Large intestine (tissue), 3 donors: ENCODE measurements around the gene SYCP2L. TPM values are rescaled to one million over a fixed set of nuclear protein-coding genes. Genes with fewer than 3 reads are reported as not detected.
"Not testable (repeated sequence)": the region's sequence is repeated elsewhere in the genome, so short reads cannot be mapped to it uniquely, and the experiment has no call there.

Source experiments
- DNase-seq, 2 donors: peaks; one replicate each; pipeline versions ENCODE4 v3.0.0 to v3.0.0-alpha.2; 2013
- H3K27ac ChIP-seq: one replicate; pipeline ENCODE4 v1.5.1; 2013; ENCODE audit warnings: low read length
- H3K27me3 ChIP-seq: 2 replicates; pipeline ENCODE4 v1.6.1; 2013; ENCODE audit warnings: low read length; ENCODE audit not compliant: control insufficient read depth, insufficient read depth
- H3K36me3 ChIP-seq: 2 replicates; pipeline ENCODE4 v1.6.1; 2013; ENCODE audit warnings: low read length; ENCODE audit not compliant: control insufficient read depth, insufficient read depth
- H3K4me1 ChIP-seq: one replicate; pipeline ENCODE4 v1.6.1; 2013; ENCODE audit warnings: low read length; ENCODE audit not compliant: control insufficient read depth, insufficient read depth
- H3K4me3 ChIP-seq: one replicate; pipeline ENCODE4 v1.5.1; 2013; ENCODE audit warnings: low read length
- H3K9me3 ChIP-seq: one replicate; pipeline ENCODE4 v1.6.1; 2013; ENCODE audit warnings: mild to moderate bottlenecking, low read depth, low read length, moderate library complexity; ENCODE audit not compliant: control insufficient read depth
- WGBS: methylation state at CpG from one replicate; pipeline ENCODE4 v1.1.5; 2013; ENCODE audit warnings: low lambda C conversion rate; ENCODE audit not compliant: insufficient coverage; 5-methylcytosine and 5-hydroxymethylcytosine counted together
- polyA plus RNA-seq: library from polyadenylated mRNA; unstranded; fragments of 120-200 nt; gene quantifications from one replicate; pipeline ENCODE4 v1.2.1, GENCODE V29; 2013

The SYCP2L gene
- polyA plus RNA-seq, 1 donor, result 1.4 TPM

DNA sequence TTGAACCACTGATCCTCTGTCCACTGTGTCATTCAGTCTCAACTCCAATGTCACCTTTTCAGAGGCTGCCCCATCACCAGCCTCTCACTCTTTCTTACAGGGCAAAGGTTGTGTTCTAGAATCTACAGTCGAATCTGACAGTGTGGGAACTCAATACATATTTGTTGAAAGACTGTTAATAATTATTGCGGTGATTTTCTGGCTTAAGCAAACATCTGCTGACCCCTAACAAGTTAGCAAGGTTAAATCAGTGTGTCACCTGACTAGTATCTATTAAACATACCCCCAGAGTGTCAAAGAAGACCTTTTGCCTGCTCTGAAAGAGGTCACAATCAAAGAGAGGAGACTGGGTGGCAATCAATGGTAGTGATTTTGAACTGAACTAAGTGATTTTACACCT is 115.3 kb downstream of the SYCP2L start:
- peak in 1 of 2 donors; percentile 8 for DNase-seq
- Histone ChIP-seq H3K27me3 (no peaks in the 10 kb centered on the region), H3K9me3 (no peaks in the 10 kb centered on the region), H3K4me1 (no peaks in the 10 kb centered on the region), H3K4me3 (no peak overlapping the region), H3K36me3 (no peaks in the 10 kb centered on the region), H3K27ac (no peak overlapping the region)
- no CpG with 5 or more reads among the region's 2 CpGs for WGBS

DNA sequence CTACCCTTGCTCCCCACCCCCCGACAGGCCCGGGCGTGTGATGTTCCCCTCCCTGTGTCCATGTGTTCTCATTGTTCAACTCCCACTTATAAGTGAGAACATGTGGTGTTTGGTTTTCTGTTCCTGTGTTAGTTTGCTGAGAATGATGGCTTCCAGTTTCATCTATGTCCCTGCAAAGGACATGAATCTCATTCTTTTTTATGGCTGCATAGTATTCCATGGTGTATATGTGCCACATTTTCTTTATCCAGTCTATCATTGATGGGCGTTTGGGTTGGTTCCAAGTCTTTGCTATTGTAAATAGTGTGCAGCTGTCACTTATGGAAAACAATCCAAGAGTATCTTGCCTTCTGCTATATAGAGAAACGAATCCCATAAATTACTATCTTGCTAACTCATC is 116.4 kb downstream of the SYCP2L start:
- not testable (repeated sequence) for H3K27ac ChIP-seq, H3K36me3 ChIP-seq, H3K9me3 ChIP-seq, H3K27me3 ChIP-seq, H3K4me1 ChIP-seq, DNase-seq, H3K4me3 ChIP-seq
- no CpG with 5 or more reads among the region's 5 CpGs for WGBS

DNA sequence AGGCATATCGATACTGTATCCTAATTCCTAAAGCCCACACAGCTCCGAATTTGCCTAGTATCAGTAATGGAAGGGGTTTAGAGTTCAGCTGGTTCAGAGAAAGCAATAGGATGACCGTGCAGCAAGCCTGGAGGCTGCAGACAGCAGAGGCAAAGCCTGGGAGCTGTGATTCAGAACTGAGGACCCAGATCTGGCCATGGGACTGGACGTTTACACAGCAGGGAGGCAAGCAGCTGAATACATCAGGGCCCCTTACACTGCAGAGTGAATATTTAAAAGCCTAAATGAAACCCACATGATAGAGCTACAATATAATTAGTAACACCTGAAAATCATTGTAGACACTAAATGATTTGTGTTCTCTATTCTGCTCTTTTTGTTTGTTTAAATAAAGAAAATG is 119.2 kb downstream of the SYCP2L start:
- Histone ChIP-seq H3K4me1 (no peaks in the 10 kb centered on the region), H3K4me3 (no peak overlapping the region), H3K9me3 (no peaks in the 10 kb centered on the region), H3K27ac (no peak overlapping the region), H3K27me3 (no peaks in the 10 kb centered on the region), H3K36me3 (no peaks in the 10 kb centered on the region)
- DNase-seq, result no peak
- no CpG with 5 or more reads among the region's 4 CpGs for WGBS

DNA sequence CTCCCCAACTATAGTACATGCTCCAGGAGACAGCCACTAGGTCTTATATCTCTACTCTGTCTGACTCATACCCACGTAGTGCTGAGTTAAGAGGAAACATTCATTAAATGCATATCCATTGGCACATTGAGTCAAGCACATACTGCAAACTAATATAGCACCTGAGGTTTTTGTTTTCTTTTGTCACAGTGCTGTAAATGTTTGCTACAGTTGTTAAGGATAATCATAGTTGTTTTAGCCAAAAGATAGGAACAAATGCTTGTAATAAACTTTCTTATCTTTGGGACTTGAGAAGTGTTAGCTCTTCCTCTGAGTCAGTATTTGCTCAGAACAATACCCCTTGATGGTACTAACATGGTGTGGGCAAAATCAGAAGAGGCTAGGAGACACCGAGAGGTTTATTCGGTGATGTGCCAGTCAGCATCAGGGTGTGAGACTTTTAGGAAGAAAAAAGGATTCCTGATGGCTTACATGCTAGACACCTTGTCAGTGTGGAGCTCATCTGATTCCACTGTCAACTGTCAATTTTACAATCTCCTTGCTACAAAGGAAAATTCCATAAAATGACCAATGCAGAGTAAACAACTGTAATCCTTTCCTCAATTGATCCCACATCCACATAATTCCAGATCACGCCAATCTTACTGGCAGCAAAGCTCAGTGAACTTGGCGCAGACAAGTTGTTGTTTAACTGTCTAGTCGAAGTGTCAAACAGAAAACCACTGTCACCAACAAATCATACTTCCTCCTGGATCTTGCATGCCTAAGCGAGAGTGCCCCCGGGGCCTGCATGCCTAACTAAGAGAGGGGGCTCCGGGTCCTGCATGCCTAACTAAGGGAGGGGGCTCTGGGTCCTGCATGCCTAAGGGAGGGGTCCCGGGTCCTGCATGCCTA is 121.1 kb downstream of the SYCP2L start:
- DNase-seq, result peak in 1 of 2 donors; percentile 17
- H3K4me3 ChIP-seq, result no peak overlapping the region
- H3K4me1 ChIP-seq, result no peaks in the 10 kb centered on the region
- no peaks in the 10 kb centered on the region for H3K36me3 ChIP-seq
- H3K27ac ChIP-seq, result no peak overlapping the region
- WGBS, result no CpG with 5 or more reads among the region's 10 CpGs
- peaks cover 3% of the 10 kb centered on the region for H3K27me3 ChIP-seq
- H3K9me3 ChIP-seq, result no peaks in the 10 kb centered on the region

DNA sequence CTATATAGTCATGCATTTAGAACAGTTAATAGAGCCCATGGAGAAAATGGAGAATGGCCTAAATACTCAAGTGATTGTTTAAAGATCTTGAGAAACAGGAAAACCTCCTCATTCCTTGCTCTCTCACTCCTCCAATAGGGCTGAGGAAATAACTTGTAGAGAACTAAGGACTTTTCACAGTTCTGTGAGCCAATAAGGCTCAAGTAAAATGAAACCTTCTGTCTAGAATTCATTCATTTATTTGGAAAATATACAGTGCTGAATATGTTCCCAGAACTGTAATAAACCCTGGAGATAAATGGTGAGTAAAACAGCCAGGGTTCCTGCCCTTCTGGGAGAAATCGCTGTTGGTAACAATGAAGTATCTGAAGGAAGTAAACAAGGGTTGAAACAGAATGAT is 122.0 kb downstream of the SYCP2L start:
- DNase-seq, result no peak
- no peaks in the 10 kb centered on the region for H3K9me3 ChIP-seq
- no peaks in the 10 kb centered on the region for H3K36me3 ChIP-seq
- no peak overlapping the region for H3K4me3 ChIP-seq
- no peak overlapping the region for H3K27ac ChIP-seq
- WGBS, result 33% methylated on average over 1 of the region's 1 CpG
- H3K27me3 ChIP-seq, result peaks cover 3% of the 10 kb centered on the region
- no peaks in the 10 kb centered on the region for H3K4me1 ChIP-seq

DNA sequence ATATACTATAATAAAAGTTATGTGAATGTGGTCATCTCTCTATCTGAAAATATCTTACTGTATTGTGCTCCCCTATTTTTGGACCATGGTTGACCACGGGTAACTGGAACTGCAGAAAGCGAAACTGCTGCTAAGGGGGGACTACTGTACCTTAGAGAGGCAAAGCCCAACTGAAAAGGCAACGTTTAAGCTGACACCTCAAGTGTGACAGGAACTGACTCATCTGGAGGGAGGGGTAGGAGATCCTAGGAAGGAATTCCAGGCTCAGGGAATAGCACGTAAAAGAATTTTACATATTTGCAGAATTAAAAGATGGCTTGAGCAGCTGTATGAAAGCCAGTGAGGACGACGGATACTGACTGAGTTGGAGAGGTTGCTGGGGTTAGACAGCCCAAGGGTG is 122.5 kb downstream of the SYCP2L start:
- H3K36me3 ChIP-seq, result no peaks in the 10 kb centered on the region
- WGBS, result no CpG with 5 or more reads among the region's 6 CpGs
- peaks cover 3% of the 10 kb centered on the region for H3K27me3 ChIP-seq
- H3K27ac ChIP-seq, result no peak overlapping the region
- no peaks in the 10 kb centered on the region for H3K9me3 ChIP-seq
- H3K4me3 ChIP-seq, result no peak overlapping the region
- H3K4me1 ChIP-seq, result no peaks in the 10 kb centered on the region
- no peak for DNase-seq

DNA sequence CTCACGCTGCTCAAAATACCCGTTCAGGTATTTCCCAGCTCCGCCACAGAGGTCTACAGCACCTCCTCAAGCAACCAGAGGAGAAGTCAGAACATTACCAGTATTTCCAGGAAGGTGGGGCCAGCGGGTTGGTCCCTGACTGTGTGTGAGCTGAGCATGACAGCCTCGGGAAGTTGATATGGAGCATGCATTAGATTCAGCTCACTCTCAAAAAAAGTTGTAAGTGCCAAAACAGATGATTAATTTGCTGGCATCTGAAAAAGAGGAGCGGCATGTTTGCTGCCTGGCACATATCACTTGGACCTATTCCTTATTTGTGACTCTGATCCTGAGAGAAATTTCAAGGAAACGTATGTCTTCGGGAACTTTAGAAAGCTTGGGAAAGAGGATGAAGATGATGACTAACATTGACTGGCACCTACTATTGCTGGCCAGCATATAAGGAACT is 125.0 kb downstream of the SYCP2L start:
- DNase-seq, result peak; percentile 12 to 18
- Histone ChIP-seq H3K27me3 (peaks cover 3% of the 10 kb centered on the region), H3K9me3 (no peaks in the 10 kb centered on the region), H3K4me3 (no peak overlapping the region), H3K36me3 (no peaks in the 10 kb centered on the region), H3K27ac (no peak overlapping the region), H3K4me1 (no peaks in the 10 kb centered on the region)
- no CpG with 5 or more reads among the region's 8 CpGs for WGBS

DNA sequence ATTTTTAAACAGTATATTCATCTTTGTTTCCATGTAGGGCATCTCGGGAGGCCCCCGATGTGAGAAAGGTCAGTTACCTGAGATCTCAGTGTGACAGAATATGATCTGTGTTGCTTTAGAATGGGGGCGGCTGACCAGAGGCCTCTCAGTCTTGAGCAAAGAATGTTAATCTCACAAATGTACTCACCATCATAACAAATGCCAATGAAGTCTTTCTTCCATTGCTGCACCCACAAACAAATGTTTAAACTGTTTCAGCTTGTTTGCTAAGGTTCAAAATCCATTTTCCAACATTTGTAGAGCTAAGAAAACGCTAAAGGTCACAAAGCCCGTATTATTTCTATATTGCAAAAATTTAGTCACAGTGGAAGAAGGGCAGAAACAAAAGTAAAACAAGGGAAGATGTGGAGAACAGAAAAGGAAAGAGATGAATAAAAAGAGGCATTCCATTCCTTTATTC is 125.5 kb downstream of the SYCP2L start:
- no peaks in the 10 kb centered on the region for H3K36me3 ChIP-seq
- peaks cover 3% of the 10 kb centered on the region for H3K27me3 ChIP-seq
- no peak overlapping the region for H3K4me3 ChIP-seq
- no peak overlapping the region for H3K27ac ChIP-seq
- no peak for DNase-seq
- no peaks in the 10 kb centered on the region for H3K9me3 ChIP-seq
- 13% methylated on average over 2 of the region's 5 CpGs for WGBS
- no peaks in the 10 kb centered on the region for H3K4me1 ChIP-seq

DNA sequence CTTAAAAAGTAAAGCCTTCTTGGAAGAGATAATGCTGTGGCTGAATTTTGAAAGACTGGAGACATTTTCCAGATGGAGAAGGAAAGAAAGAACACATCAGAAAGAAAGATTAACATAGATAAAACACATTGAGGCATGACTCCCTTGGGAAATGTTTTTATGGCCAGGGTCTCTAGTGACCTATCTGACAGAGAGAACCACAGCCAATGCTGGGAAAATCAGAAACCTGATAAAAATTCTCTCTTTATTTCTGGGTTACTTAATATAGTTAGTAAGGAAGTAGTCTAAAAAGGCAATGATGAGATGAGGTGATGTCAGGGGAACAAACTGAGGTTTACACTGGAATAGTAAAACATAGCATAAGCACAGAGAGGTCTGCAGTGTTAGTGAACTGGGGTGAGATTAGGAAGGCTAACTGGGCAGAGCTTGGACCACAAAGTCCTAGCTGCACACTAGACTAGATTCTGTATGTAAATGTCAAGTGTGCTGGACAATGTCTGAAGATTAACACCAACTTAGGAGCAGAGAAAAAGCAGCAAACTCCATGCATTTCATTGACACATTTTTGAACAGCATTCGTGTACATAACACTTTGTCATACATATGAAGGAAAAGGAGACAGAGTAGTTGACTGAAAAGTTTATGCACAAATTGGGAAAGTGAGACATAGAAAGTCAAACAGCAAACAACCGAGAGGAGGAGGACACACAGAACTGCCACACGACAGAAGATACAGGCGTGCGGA is 126.3 kb downstream of the SYCP2L start:
- no CpG with 5 or more reads among the region's 5 CpGs for WGBS
- no peaks in the 10 kb centered on the region for H3K9me3 ChIP-seq
- H3K4me3 ChIP-seq, result no peak overlapping the region
- H3K4me1 ChIP-seq, result no peaks in the 10 kb centered on the region
- no peak overlapping the region for H3K27ac ChIP-seq
- no peaks in the 10 kb centered on the region for H3K36me3 ChIP-seq
- DNase-seq, result no peak
- H3K27me3 ChIP-seq, result peaks cover 3% of the 10 kb centered on the region

DNA sequence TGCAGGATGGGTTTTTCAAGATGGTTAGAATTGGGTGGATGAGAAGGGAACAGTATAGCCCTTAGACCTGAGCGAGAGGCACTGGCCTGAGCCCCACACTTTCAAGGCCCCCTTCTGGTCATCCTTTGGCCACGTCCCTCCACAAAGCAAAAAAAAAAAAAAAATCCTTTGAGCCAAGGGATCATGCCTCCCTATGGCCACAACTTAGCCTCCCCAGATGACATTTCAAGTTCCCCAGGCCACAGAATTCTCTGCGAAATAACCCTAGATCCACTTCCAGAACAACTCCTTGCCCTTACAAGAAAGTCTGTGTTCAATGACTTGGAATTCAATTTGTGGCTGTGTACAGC is 126.8 kb downstream of the SYCP2L start:
- Histone ChIP-seq H3K36me3 (no peaks in the 10 kb centered on the region), H3K27ac (no peak overlapping the region), H3K4me1 (no peaks in the 10 kb centered on the region), H3K27me3 (peaks cover 3% of the 10 kb centered on the region), H3K4me3 (no peak overlapping the region), H3K9me3 (no peaks in the 10 kb centered on the region)
- no CpG with 5 or more reads among the region's 3 CpGs for WGBS
- DNase-seq, result no peak
